Breast epithelium (tissue), 4 donors: Measurements from ENCODE around the gene IGF2BP2. TPM values are rescaled to one million over a fixed set of nuclear protein-coding genes. Genes with fewer than 3 reads are reported as not detected.

ENCODE experiments used
- DNase-seq, 2 donors: peaks; one replicate each; pipeline ENCODE4 v3.0.0-alpha.2; 2019; ENCODE audit warnings: low spot score in 2 of 2
- H3K27ac ChIP-seq, 2 donors: fragments of 200-600 bp; sonication (generic) in 1 of 2; one replicate each; pipeline ENCODE4 v1.5.1; 2016 to 2019; ENCODE audit warnings: mild to moderate bottlenecking in 1 of 2
- H3K27me3 ChIP-seq, 2 donors: fragments of 200-600 bp; sonication (generic) in 1 of 2; one replicate each; pipeline versions ENCODE4 v1.5.1 to v1.6.0; 2017 to 2019; ENCODE audit warnings: control low read depth in 1 of 2, mild to moderate bottlenecking in 1 of 2
- H3K36me3 ChIP-seq: fragments of 200-600 bp; one replicate; pipeline ENCODE4 v1.5.1; 2019
- H3K4me1 ChIP-seq, 2 donors: fragments of 200-600 bp; sonication (generic); one replicate each; pipeline ENCODE4 v1.5.1; 2016 to 2019; ENCODE audit warnings: control low read depth in 1 of 2
- H3K4me3 ChIP-seq, 3 donors: fragments of 200-600 bp; sonication (generic); 1 replicate in 2 of 3; 2 replicates in 1 of 3; pipeline ENCODE4 v1.5.1; 2016 to 2019; ENCODE audit warnings: mild to moderate bottlenecking in 3 of 3, moderate library complexity in 2 of 3
- H3K9me3 ChIP-seq, 2 donors: fragments of 200-600 bp; sonication (generic) in 1 of 2; one replicate each; pipeline ENCODE4 v1.5.1; 2016 to 2019; ENCODE audit warnings: control low read depth in 1 of 2
- CTCF ChIP-seq, 3 donors: fragments of 450-650 bp; IDR thresholded peaks; one replicate each; pipeline ENCODE4 v1.5.1; 2016 to 2017; ENCODE audit warnings: antibody characterized with exemption in 3 of 3, mild to moderate bottlenecking in 3 of 3, moderate library complexity in 3 of 3
- POLR2A ChIP-seq: fragments of 450-650 bp; IDR thresholded peaks from one replicate; pipeline ENCODE4 v1.6.1; 2016; ENCODE audit warnings: antibody characterized with exemption, mild to moderate bottlenecking, moderate library complexity
- POLR2AphosphoS5 ChIP-seq, 3 donors: sonication (generic); formaldehyde crosslinking; IDR thresholded peaks; one replicate each; pipeline ENCODE4 v1.6.1; 2017; ENCODE audit warnings: antibody characterized with exemption in 3 of 3
- intact Hi-C: fragments of 100-400 bp; cut with DNase I; formaldehyde crosslinking; loops from one replicate; pipeline ENCODE4 v1.15.1; 2023; ENCODE audit warnings: low total_unique reads
- total RNA-seq, 3 donors: library from RNA; depleted of rRNA; stranded (reverse); fragments of >200 nt; gene quantifications; one replicate each; pipeline ENCODE4 v1.1.0, GENCODE V29; 2016

Gene IGF2BP2
- total RNA-seq, 3 donors from 2014 or later: 4.9 to 27.5 (median 23.8) TPM

GRCh38 chr3:185825639-185826481, 1.0 kb upstream of the IGF2BP2 start:
- H3K4me3 ChIP-seq: peak overlapping the region; percentile 62 to 80 (median 68)
- DNase-seq: no peak
- H3K27ac ChIP-seq: peak overlapping the region; percentile 77 to 85
- TF ChIP-seq CTCF (IDR thresholded peaks at IDR 0.05) (no peak), POLR2AphosphoS5 (IDR thresholded peaks at IDR 0.05) (no peak), POLR2A (no peak)
- peaks cover 0 to 2% of the 10 kb centered on the region in 2 donors for H3K4me1 ChIP-seq
- H3K36me3 ChIP-seq: no peaks in the 10 kb centered on the region
- peaks cover 0 to 43% of the 10 kb centered on the region in 2 donors for H3K27me3 ChIP-seq
- intact Hi-C loops: no loop called here
- H3K9me3 ChIP-seq: no peaks in the 10 kb centered on the region

GRCh38 chr3:185824051-185825005, 514 bp downstream of the IGF2BP2 start:
- H3K4me3 ChIP-seq: peak overlapping the region; percentile 62 to 80 (median 68)
- intact Hi-C loops: no loop called here
- no peaks in the 10 kb centered on the region for H3K36me3 ChIP-seq
- peak overlapping the region; percentile 77 to 90 for H3K27ac ChIP-seq
- TF ChIP-seq POLR2A: no peak
- peak in 1 of 3 donors; percentile 15 for TF ChIP-seq POLR2AphosphoS5 (IDR thresholded peaks at IDR 0.05)
- H3K4me1 ChIP-seq: peaks cover 0 to 2% of the 10 kb centered on the region in 2 donors
- H3K27me3 ChIP-seq: peaks cover 0 to 53% of the 10 kb centered on the region in 2 donors
- H3K9me3 ChIP-seq: no peaks in the 10 kb centered on the region
- no peak for DNase-seq

GRCh38 chr3:185823078-185824044, 1.5 kb downstream of the IGF2BP2 start:
- intact Hi-C loops: no loop called here
- no peak for TF ChIP-seq POLR2AphosphoS5 (IDR thresholded peaks at IDR 0.05)
- no peak for TF ChIP-seq CTCF (IDR thresholded peaks at IDR 0.05)
- TF ChIP-seq POLR2A: no peak
- Histone ChIP-seq H3K4me1 (peaks cover 0 to 2% of the 10 kb centered on the region in 2 donors), H3K9me3 (no peaks in the 10 kb centered on the region), H3K27ac (peak overlapping the region; percentile 77 to 90), H3K36me3 (no peaks in the 10 kb centered on the region), H3K4me3 (peak overlapping the region; percentile 62 to 80 (median 68)), H3K27me3 (peaks cover 0 to 51% of the 10 kb centered on the region in 2 donors)
- no peak for DNase-seq

- no peak for DNase-seq
- H3K27ac ChIP-seq: peak overlapping the region in 1 of 2 donors; percentile 90
- no peaks in the 10 kb centered on the region for H3K9me3 ChIP-seq
- peaks cover 0 to 55% of the 10 kb centered on the region in 2 donors for H3K27me3 ChIP-seq
- TF ChIP-seq POLR2AphosphoS5 (IDR thresholded peaks at IDR 0.05) (no peak), CTCF (IDR thresholded peaks at IDR 0.05) (no peak), POLR2A (no peak)
- peaks cover 0 to 2% of the 10 kb centered on the region in 2 donors for H3K4me1 ChIP-seq
- H3K36me3 ChIP-seq: no peaks in the 10 kb centered on the region
- peak overlapping the region; percentile 62 to 80 (median 68) for H3K4me3 ChIP-seq
- intact Hi-C loops: no loop called here
These were observed 2.4 kb downstream of the IGF2BP2 start for GRCh38 chr3:185822221-185823000.
